HG02588 (cell line): ENCODE measurements around the gene IRF9.

Source experiments
- ATAC-seq: cut with Tn5 transposase; IDR thresholded peaks from one replicate; pipeline ENCODE4 v1.9.1; 2021; ENCODE audit warnings: mild to moderate bottlenecking, moderate library complexity; ENCODE audit not compliant: unreplicated experiment

IRF9 gene

GRCh38 chr14:24213866-24214662, 53.0 kb downstream of the IRF9 start:
- no peak for ATAC-seq

- ATAC-seq: peak; percentile 66
Observed at GRCh38 chr14:24215495-24216344, 54.7 kb downstream of the IRF9 start, which contains the start of gene MDP1. TSS of gene MDP1 (minus strand) at chr14:24216066. CDS start at chr14:24215955, 111 bp downstream.
